GM10266 (cell line): ENCODE measurements around the gene SPOCK1.

ENCODE experiments used
- DNase-seq: peaks from one replicate; pipeline ENCODE4 v3.0.0; 2012; ENCODE audit errors: extremely low spot score
- CTCF ChIP-seq: IDR thresholded peaks from 2 replicates; pipeline ENCODE4 v1.5.1; 2012; ENCODE audit warnings: mild to moderate bottlenecking, low read depth; ENCODE audit not compliant: control insufficient read depth, insufficient read depth; ENCODE audit errors: missing control alignments

SPOCK1 gene

GRCh38 chr5:137218471-137218870, 280.7 kb downstream of the SPOCK1 start:
- DNase-seq, result no peak

GRCh38 chr5:137217599-137218200, 281.4 kb downstream of the SPOCK1 start:
- DNase-seq, result no peak
- no peak for TF ChIP-seq CTCF

More at GRCh38 chr5:137218471-137218870, 280.7 kb downstream of the SPOCK1 start:
- no peak for TF ChIP-seq CTCF

GRCh38 chr5:137216976-137217598, 282.0 kb downstream of the SPOCK1 start:
- no peak for DNase-seq
- no peak for TF ChIP-seq CTCF

GRCh38 chr5:137215780-137216179, 283.3 kb downstream of the SPOCK1 start:
- DNase-seq, result no peak
- TF ChIP-seq CTCF, result no peak

- no peak for DNase-seq
- no peak for TF ChIP-seq CTCF
Measured at GRCh38 chr5:137215261-137215660, 283.9 kb downstream of the SPOCK1 start.

- DNase-seq, result no peak
- no peak for TF ChIP-seq CTCF
Measured at GRCh38 chr5:137214446-137215189, 284.5 kb downstream of the SPOCK1 start.

- no peak for TF ChIP-seq CTCF
- DNase-seq, result no peak
Measured at GRCh38 chr5:137212471-137212870, 286.7 kb downstream of the SPOCK1 start.
